Measurements from ENCODE around the gene SIRPB2.

Gene SIRPB2

DNA sequence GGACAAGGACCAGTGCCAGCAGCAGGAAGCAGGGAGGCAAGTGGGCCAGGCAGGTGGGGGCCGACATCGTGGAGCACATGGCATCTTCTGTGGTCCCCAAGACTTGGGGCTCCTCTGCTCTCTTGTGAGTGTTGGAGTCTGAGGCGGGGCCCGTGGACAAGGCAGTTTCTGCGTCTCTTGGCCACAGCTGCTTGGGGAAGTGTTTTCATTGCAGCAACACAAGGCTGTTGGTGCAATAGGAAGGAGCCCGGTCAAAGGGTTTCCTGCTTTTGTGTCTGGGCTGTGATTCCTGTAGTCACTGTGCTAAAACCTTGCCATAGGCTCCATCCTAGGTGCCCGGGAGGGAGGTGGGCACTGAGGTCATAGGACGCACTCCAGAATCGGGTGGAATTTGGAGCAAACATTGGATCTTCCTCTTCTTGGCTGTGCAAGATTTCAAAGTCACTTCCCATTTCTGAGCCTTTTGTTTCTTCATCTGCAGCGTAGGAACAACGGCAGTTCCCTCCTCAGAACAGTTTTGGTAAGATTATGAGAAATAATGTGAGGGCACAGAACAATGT is at the start of gene SIRPB2:
Gene SIRPB2 (minus strand): TSS at position 140 of the 560 bp plus-strand sequence. CDS start 61 bp downstream, at position 79.
- no peak for DNase-seq (ENCODE audit: low read depth)

DNA sequence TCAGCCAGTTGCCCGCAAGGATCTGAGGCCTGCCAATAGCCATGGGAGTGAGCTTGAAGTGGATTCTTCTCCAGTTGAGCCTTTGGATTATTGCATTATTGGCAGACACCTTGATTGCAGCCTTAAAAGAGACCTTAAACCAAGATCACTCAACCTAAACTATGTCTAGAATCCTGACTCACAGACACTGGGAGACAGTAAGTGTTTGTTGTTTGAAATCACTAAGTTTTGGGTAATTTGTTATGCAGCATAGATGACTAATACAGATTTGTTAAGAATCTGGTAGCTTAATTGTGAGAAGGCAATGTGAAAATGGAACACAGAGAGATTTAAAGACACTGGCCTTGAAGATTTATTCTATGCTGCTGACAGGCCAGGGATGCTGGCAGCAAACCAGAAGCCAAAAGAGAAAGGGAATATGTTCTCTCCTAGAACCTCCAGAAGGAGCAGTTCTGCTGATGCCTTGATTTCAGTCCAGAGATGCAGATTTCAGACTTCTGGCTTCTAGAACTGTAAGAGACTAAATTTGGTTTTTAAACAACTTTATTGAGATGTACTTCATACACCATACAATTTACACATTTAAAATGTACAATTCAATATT is 48.7 kb upstream of the SIRPB2 start:
- DNase-seq (ENCODE audit: low read depth), result no peak

DNA sequence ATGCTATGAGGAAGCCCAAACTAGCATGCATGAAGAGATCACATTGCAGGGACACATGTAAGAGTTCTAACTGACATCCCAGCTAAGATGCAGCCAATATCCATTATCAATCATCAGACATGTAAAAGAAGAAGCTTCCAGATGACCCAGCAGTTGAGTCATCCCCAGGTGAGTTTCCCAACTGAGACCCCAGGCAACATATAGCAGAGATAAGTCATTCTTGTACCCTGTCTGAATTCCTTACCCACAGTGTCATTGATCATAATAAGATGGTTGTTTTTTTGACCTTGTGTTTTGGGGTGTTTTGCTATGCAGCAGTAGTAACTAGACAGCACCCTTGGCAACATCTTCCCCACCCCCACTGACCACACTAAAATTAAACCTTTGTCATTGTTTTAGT is 47.4 kb upstream of the SIRPB2 start:
- no peak for DNase-seq (ENCODE audit: low read depth)

DNA sequence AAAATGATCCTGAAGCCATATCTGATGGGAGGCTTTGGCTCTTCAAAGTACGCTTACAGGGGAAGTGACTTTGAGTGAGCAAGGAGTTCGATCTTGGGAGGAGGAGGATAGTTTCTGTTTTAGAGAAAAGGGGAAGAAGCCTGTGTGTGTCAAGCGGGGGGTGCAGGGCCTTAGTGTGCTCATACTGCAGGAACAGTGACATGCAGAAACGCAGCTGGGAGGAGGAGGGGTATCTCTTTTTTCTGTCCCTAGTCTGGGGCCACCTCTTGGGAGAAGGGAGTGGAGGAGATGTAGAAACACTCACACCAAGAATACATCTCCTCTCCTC is 46.5 kb upstream of the SIRPB2 start:
- no peak for DNase-seq (ENCODE audit: low read depth)

DNA sequence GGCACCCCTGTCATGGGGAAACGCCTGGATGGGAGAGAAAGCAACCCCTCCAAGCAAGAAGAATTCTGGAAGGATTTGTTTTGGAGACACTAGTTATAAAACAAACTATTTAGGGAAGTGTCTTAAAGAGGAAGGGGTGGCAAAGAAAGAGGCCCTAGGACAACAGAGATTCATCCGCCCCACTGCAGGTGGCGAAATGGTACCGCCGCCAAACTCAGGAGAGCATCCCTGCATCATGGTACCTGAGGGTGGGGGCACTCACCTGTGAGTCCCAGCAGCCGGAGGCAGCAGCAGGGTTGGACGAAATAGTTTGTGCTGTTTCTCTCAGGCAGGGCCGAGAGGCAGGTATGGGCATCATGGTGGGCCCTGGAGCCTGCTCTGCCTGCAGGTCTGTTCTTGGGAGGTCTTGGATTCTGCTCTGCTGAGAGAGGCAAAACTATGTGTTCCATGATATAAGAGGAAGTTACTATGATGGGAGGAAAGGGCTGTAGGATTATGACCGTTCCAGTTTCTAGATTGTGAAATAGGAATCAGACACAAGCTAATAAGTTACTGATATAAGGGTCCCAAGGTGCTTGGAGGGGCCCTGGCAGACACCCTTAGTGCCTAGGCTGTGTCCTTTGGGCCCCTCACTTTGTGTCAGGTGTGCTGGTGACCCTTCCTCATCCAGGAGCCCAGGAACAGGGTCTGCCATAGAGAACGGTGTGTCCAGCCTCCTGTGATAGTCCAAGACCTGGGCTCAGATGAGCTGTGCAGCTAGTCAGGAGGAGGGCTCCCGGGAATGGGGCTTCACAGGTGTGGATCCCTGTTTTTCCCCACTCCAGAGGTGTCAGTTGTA is 45.9 kb upstream of the SIRPB2 start:
- no peak for DNase-seq (ENCODE audit: low read depth)

DNA sequence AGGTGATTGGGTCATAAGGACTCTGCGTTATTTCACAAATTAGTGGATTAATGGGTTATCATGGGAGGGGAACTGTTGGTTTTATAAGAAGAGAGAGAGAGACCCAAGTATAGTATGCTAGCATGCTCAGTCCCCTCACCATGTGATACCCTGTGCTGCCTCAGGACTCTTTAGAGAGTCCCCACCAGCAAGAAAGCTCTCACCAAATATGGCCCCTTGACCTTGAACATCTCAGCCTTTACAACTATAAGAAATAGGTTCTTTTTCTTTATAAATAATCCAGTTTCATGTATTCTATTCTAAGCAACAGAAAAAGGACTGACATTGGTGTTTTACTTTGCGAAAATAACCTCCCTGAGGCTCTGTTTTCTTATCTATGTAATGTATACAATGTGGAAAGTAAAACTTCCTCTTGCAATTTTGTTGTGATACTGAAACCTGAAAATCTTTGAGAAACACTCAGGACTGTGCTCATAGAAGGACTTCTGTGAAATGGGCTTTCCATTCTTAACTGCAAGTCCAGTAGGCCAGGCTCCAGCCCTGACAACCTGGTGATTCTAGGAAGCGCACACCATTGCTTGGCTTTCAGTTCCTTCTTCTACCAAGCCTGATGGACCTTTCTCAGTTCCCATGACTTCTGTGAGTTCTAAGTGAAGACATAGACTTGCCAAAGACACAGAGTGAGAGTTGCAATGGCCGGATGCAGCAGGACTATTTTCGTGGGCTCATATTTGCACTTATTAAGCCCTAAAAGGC is 44.4 kb upstream of the SIRPB2 start:
- no peak for DNase-seq (ENCODE audit: low read depth)

DNA sequence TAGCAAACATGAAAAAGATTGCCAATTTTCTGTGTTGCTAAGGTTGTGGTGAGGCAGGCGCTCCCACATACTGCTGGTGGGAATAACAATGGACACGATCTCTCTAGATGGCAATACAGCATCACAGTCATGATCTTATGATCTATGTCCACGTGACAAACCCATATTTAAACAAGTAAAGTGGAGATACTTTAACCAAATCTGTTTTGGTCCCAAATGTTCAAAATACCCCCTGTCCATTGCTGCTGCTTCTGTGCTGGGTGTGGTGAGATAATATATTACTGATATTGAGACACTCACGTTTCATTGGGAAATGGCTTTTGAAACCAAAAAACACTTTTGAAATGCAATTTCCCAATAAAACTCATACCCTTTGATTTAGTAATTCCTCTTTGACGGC is 43.3 kb upstream of the SIRPB2 start:
- no peak for DNase-seq (ENCODE audit: low read depth)

DNA sequence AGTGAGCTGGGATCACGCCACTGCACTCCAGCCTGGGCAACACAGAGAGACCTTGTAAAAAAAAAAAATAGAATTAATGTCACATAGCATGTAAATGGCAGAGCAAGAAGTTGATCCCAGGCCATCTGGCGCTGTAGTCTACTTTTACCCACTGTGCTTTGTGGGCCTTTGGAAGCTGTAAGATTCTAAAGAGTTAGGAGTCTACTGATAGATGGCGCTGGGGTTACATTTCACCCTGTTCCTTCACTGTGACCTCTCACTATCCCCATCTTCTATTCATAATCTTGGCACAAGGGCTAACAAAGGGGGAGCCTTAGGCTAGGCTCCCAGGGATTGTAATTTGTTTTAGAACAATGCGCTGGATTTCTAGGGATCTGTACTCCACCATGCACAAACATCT is 41.8 kb upstream of the SIRPB2 start:
- DNase-seq (ENCODE audit: low read depth), result no peak

DNA sequence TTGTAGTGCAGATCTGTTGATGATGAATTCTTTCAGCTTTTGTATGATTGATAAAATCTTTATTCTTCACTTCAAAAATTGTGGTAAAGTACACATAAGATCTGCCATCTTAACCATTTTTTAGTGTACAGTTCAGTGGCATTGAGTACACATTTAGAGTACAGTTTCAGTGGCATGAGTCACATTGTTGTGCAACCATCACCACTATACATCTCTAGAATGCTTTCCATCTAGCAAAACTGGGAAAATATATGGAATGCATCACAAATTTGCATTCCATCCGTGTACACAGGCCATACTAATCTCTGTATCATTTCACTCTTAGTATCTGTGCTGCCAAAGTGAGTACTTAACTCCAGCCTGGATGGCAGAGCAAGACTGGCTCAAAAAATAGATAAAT is 37.6 kb upstream of the SIRPB2 start:
- DNase-seq (ENCODE audit: low read depth), result no peak

DNA sequence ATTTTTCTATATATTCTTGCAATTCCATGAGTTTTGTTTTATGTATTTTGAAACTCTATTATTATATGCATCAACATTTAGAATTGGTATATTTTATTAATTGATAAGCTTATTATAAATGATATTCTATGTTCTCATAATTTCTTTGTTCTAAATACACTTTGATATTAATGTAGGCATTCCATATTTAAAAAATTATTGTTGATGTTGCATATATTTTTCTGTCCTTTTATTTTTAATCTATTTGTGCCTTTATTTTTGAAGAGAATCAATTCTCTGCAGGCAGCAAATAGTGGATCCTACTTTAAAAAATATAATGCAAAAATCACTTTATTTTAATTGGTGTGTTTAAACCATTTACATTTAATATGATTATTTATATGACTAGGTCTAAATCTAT is 36.7 kb upstream of the SIRPB2 start:
- no peak for DNase-seq (ENCODE audit: low read depth)

DNA sequence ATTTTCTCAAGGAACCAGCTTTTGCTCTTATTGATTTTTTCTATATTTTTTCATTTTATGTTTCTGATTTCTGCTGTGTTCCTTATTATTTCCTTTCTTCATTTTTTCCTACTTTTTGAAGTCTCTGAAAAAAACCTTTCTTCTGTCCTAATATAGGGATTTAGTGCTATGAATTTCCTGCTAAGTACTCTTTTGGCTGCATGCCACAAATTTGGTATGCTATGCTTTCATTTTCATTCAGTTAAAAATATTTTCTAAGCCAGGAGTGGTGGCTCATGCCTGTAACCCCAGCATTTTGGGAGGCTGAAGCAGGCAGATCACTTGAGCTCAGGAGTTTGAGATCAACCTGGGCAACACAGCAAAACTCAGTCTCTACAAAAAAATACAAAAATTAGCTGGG is 35.7 kb upstream of the SIRPB2 start:
- DNase-seq (ENCODE audit: low read depth), result no peak

DNA sequence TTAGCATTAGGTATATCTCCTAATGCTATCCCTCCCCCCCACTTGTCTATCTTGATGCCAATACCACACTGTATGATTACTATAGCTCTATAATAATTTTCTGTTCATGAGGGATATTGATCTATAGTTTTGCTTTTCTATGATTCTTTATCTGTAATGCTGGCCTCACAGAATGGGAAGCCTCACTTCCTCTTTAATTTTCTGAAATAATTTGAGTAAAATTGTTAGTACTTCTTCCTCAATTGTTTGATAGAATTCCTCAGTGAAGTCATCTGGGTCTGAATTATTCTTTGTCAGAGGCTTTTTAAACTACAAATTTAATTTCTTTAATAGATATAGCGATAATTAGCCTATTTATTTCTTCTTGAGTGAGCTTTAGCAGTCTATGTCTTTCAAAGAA is 35.1 kb upstream of the SIRPB2 start:
- no peak for DNase-seq (ENCODE audit: low read depth)

DNA sequence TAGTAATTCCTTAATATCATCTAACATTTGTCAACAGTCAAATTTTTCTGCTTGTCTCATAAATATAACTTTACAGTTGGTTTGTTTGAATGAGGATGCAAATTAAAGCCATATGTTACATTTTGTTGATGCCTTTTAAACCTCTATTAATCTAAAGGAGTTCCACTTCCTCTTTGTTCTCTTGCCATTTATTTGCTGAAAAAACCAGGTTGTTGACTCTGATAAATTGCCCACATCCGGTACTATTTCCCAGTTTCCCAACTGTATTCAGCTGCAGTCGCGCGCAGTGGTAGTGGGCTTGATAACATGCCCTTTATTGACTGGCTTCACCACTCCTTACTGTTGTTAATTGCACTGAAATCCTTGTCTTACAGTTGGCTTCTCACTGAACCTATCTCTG is 32.8 kb upstream of the SIRPB2 start:
- DNase-seq (ENCODE audit: low read depth), result no peak

DNA sequence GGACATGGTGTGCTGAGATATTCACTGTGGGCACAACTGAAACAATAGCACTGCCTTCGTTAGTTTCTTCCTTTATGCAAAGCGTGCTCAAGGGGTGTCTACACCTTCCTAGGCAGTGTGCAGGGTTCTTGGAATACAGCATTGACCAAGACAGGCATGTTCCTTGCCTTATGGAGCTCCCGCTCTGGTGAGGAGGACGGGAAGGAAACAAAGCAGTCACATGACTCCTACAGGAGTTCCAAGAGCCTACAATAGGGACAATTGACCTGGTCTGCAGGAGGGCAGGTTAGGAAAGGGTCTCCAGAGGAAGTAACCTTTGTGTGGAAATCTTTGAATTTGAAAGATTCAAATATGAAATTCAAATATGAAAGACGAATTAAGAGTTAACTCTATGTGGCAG is 25.8 kb upstream of the SIRPB2 start:
- no peak for DNase-seq (ENCODE audit: low read depth)

DNA sequence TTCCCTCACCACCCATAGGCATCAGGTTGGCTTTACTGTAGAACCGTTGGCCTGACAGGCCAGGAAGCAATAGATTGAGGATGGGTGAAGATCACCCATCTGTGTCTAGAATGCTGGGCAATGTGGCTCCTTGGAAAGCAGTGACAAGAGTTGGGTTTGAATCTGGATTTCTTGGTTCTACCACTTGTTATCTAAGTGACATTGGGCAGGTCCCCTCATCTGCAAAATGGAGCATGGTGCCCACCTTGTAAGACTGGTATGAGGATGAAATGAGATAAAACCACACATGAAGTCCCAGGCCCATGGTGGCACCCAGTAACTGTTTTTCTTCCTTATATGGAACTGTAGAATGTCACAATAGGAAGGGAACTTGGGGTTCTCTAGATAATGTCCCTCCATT is 22.6 kb upstream of the SIRPB2 start:
- DNase-seq (ENCODE audit: low read depth), result no peak

DNA sequence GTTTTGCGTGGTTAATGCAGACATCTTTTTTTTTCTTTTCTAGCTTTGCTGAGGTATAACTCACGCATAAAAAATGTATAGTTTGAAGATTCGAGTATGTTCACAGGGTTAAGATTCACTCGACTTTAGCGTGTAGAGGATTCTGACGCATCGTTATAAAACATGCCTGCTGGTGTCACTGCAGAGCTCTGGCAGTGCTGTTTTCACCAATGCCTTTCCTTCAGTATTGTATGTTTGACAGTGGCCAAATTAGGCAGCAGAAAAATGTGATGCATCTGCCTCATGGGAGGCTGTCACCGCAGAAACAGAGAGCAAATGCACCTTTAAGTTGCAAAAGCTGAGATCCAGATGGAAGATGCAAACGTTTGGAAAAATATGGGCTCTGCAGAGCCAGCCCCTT is 18.0 kb upstream of the SIRPB2 start:
- DNase-seq (ENCODE audit: low read depth), result peak; percentile 14

DNA sequence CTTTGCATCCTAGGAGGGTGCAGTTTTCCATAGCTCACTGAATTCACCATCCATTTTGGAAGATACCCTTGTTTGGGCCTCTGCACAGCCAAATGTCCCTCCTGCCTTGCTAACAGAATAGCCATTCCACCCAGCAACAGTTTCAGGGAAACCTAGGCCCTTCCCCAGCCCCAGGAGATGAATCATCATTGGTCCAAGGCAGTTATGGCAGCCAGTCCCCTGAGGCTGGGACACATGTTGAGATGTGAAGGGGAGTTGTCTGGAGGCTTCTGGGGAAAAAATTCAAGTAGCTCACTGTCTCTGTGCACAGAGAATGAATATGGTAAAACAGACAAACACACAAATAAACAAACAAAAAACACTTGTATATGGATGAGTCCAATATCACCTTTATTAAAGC is 17.4 kb upstream of the SIRPB2 start:
- DNase-seq (ENCODE audit: low read depth), result no peak

DNA sequence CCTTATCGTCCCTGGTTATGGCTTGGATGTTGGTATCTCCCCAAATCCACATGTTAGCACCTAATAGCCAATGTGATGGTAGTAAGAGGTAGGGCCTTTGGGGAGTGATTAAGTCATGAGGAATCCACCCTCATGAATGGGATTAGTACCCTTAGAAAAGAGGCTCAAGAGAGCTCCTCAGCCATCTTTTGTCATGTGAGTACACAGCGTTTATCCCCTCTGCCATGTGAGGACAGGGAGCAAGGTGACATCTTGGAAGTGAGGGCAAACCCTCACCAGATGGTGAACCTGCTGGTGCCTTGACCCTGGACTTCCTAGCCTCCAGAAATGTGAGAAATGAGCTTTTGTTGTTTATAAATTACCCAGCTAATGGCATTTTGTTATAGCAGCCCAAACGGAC is 16.1 kb upstream of the SIRPB2 start:
- no peak for DNase-seq (ENCODE audit: low read depth)

DNA sequence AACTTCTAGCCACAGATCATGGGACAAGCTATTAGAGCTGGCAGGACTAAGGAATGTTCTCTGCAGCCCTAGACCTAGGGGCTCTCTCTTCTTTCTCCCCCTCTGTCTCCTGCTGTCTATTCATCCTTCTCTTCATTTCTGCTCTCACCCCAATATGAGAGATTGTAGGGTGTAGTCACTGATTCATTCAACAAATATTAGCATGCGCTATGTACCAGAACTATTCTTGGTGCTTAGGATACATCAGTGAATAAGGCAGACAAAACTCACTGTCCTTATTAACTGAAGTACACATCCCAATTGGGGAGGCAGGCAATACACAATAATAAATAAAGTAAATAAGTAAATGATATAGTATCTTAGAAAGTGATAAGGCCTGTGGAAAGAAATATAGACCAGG is 14.7 kb upstream of the SIRPB2 start:
- no peak for DNase-seq (ENCODE audit: low read depth)

DNA sequence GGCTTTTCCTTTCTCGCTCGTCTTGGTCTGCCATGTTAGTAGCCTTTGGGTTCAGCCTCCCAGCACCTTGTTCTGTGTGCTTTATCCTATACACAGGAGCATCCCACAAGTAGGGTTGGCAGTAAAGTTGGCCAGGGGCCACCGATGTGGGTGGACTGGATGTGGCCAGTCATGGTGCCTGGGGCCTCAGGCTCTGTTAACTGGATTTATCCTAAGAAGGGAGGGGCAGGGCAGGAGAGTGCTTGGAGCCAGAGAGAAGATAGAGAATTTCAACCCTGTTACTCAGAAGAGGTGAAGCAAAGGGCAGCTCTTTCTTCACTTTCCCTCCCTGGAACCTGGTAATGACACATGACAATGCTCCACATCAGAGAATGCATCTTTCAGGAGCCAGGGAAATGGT is 14.1 kb upstream of the SIRPB2 start:
- no peak for DNase-seq (ENCODE audit: low read depth)

DNA sequence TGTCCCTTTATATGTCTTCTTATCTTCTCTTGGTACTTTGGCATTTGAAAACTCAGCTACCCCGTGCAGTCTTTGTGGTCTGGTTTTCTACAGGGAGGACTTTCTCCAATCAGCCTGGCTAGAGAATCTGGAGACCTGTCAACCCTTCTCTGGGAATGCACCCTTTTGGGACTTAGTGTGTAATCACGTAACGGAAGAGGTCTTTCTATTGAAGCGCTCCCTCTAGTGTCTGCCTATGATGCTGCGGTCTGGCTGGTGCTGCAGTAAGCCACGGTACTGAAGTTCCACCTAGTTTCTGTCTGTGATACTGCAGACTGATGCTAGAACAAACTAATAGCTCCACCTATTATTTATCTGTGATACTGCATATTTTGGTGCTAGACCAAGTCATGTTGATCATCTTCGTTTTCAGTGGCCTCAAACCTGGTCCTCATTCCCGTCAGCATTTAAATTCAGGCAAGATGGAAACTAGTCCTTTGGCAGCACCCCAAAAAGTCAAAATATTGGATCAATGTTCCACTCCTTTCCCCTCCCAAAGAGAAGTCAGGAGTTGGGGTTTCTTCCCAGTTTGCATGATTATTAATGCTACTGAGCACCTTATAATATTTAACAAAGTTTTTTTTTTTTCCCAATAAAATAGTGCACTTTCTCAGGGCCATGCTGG is 12.5 kb upstream of the SIRPB2 start:
- peak; percentile 66 for DNase-seq (ENCODE audit: low read depth)

DNA sequence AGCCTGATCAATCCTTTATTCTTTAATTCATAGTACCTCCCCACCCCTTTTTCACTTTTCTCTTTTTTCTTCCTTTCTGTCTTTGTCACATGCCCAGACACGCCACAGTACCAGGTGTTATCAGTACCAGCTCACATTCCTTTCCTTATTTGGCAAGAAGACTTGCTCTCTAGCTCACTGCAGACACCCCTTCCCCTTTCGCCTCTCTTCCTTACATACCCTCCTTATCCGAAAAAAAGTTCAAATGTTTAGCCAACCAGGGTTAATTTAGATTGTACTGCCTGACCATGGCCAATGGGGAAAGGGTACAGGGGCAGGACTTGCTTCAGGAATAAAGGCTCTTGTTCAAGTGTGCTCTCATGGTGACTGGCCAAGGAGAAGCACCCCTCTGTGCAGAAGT is 9.3 kb upstream of the SIRPB2 start:
- DNase-seq (ENCODE audit: low read depth), result no peak
